CD14-positive monocyte (primary cell): ENCODE results near the gene DHPS. TPM values are rescaled to one million over a fixed set of nuclear protein-coding genes. Genes with fewer than 3 reads are reported as not detected.

Experiments
- DNase-seq, 3 donors: peaks; one replicate each; pipeline ENCODE4 v3.0.0-alpha.2; 2011 to 2022
- H2AFZ ChIP-seq: 2 replicates; pipeline ENCODE4 v1.6.0; 2012; ENCODE audit warnings: mild to moderate bottlenecking, low read depth, low read length, inconsistent platforms; ENCODE audit not compliant: insufficient read depth, poor library complexity, severe bottlenecking
- H3K27ac ChIP-seq, 2 donors: 1 replicate in 1 of 2; 2 replicates in 1 of 2; pipeline ENCODE4 v1.5.1; 2012 to 2013; ENCODE audit warnings: low read length in 2 of 2, control low read depth in 1 of 2, inconsistent platforms in 1 of 2, low read depth in 1 of 2, mild to moderate bottlenecking in 1 of 2
- H3K27me3 ChIP-seq, 2 donors: one replicate each; pipeline versions ENCODE4 v1.6.0 to v1.6.1; 2011 to 2013; ENCODE audit warnings: low read length in 2 of 2; ENCODE audit not compliant: control insufficient read depth in 2 of 2, insufficient read depth in 2 of 2
- H3K36me3 ChIP-seq, 2 donors: replicated peaks in 1 of 2; 1 replicate in 1 of 2; 2 replicates in 1 of 2; pipeline versions ENCODE4 v1.5.1 to v1.6.1; 2012 to 2013; ENCODE audit warnings: low read length in 2 of 2, control low read depth in 1 of 2, inconsistent platforms in 1 of 2, mild to moderate bottlenecking in 1 of 2; ENCODE audit not compliant: insufficient read depth in 2 of 2, control insufficient read depth in 1 of 2
- H3K4me1 ChIP-seq, 2 donors: 1 replicate in 1 of 2; 2 replicates in 1 of 2; pipeline versions ENCODE4 v1.5.1 to v1.6.1; 2012 to 2013; ENCODE audit warnings: low read length in 2 of 2, control low read depth in 1 of 2, inconsistent platforms in 1 of 2, mild to moderate bottlenecking in 1 of 2, moderate library complexity in 1 of 2; ENCODE audit not compliant: insufficient read depth in 2 of 2, control insufficient read depth in 1 of 2
- H3K4me2 ChIP-seq: replicated peaks from 2 replicates; pipeline ENCODE3; 2012; ENCODE audit warnings: low read length, moderate library complexity, mild to moderate bottlenecking; ENCODE audit not compliant: poor library complexity, severe bottlenecking; ENCODE audit errors: extremely low read depth
- H3K4me3 ChIP-seq, 3 experiments: fragments of 200-600 bp in 1 of 3; sonication (generic) in 1 of 3; replicated peaks in 1 of 3; 1 replicate in 2 of 3; 2 replicates in 1 of 3; pipeline ENCODE4 v1.5.1; 2011 to 2013; ENCODE audit warnings: low read length in 3 of 3, mild to moderate bottlenecking in 3 of 3, control low read depth in 2 of 3, low read depth in 2 of 3, inconsistent platforms in 1 of 3, moderate library complexity in 1 of 3
- H3K79me2 ChIP-seq: 2 replicates; pipeline ENCODE4 v1.6.0; 2012; ENCODE audit warnings: mild to moderate bottlenecking, control low read depth, inconsistent platforms, low read length, moderate library complexity; ENCODE audit not compliant: insufficient read depth
- H3K9ac ChIP-seq: 2 replicates; pipeline ENCODE4 v1.6.0; 2017; ENCODE audit warnings: low read length, mild to moderate bottlenecking; ENCODE audit not compliant: insufficient read depth, poor library complexity, severe bottlenecking
- H3K9me3 ChIP-seq, 2 donors: replicated peaks in 1 of 2; 1 replicate in 1 of 2; 2 replicates in 1 of 2; pipeline versions ENCODE4 v1.5.1 to v1.6.1; 2012 to 2013; ENCODE audit warnings: low read length in 2 of 2, control low read depth in 1 of 2; ENCODE audit not compliant: control insufficient read depth in 1 of 2, insufficient read depth in 1 of 2
- H4K20me1 ChIP-seq: 2 replicates; pipeline ENCODE4 v1.6.0; 2012; ENCODE audit warnings: mild to moderate bottlenecking, low read length, control low read depth, moderate library complexity; ENCODE audit not compliant: insufficient read depth
- H3K27ac Mint-ChIP-seq, 7 donors: one replicate each; pipeline ENCODE4 v1.8.0; 2020; ENCODE audit warnings: mild to moderate bottlenecking in 7 of 7, mixed read lengths in 7 of 7, moderate library complexity in 6 of 7, inconsistent platforms in 2 of 7
- H3K27me3 Mint-ChIP-seq, 3 donors: one replicate each; pipeline ENCODE4 v1.8.0; 2021 to 2022; ENCODE audit warnings: low read depth in 3 of 3, mild to moderate bottlenecking in 3 of 3, mixed read lengths in 3 of 3, moderate library complexity in 3 of 3, inconsistent platforms in 1 of 3
- H3K36me3 Mint-ChIP-seq, 2 donors: one replicate each; pipeline ENCODE4 v1.8.0; 2020; ENCODE audit warnings: mixed read lengths in 2 of 2, inconsistent platforms in 1 of 2, mild to moderate bottlenecking in 1 of 2
- H3K4me1 Mint-ChIP-seq: one replicate; pipeline ENCODE4 v1.8.0; 2020; ENCODE audit warnings: mild to moderate bottlenecking, mixed read lengths
- H3K4me3 Mint-ChIP-seq, 2 donors: one replicate each; pipeline ENCODE4 v1.8.0; 2020; ENCODE audit warnings: mild to moderate bottlenecking in 2 of 2, mixed read lengths in 2 of 2, moderate library complexity in 1 of 2
- H3K9me3 Mint-ChIP-seq, 7 donors: one replicate each; pipeline ENCODE4 v1.8.0; 2020 to 2022; ENCODE audit warnings: mixed read lengths in 7 of 7, mild to moderate bottlenecking in 6 of 7, moderate library complexity in 6 of 7, inconsistent platforms in 2 of 7
- WGBS: methylation state at CpG from one replicate; pipeline ENCODE4 v1.1.5; 2013; ENCODE audit warnings: missing lambda C conversion rate; ENCODE audit not compliant: insufficient coverage; 5-methylcytosine and 5-hydroxymethylcytosine counted together
- intact Hi-C, 2 donors: fragments of 100-400 bp; cut with micrococcal nuclease; formaldehyde crosslinking; loops; one replicate each; pipeline versions ENCODE4 v1.15.0 to v1.15.1; 2023
- polyA plus RNA-seq, 3 donors: library from polyadenylated mRNA; depleted of rRNA in 1 of 3; unstranded in 2 of 3; stranded (reverse) in 1 of 3; fragments of 300-500 nt in 2 of 3; fragments of >200 nt in 1 of 3; fragmentation: Illumina TruSeq in 2 of 3; gene quantifications; 1 replicate in 2 of 3; 2 replicates in 1 of 3; pipeline ENCODE4 v1.2.3, GENCODE V29; 2012 to 2021
- TF ChIP-seq, protein P1 (sequence below): fragments of 200-600 bp; IDR thresholded peaks from one replicate; pipeline ENCODE4 v1.8.0; 2022; ENCODE audit warnings: antibody characterized with exemption, mild to moderate bottlenecking

The DHPS gene
- polyA plus RNA-seq, 3 donors: 51.0 to 130 (median 53.4) TPM

GRCh38 chr19:12730064-12730463 lies 48.4 kb upstream of the DHPS start:
- H3K4me1 ChIP-seq: peaks cover 28 to 44% of the 10 kb centered on the region in 2 donors
- Mint-ChIP-seq H3K4me1 (peaks cover 35% of the 10 kb centered on the region), H3K9me3 (peaks cover 0 to 2% (median 0%) of the 10 kb centered on the region in 7 donors), H3K27ac (peak overlapping the region in 4 of 7 donors; percentile 33 to 63 (median 56)), H3K4me3 (peak overlapping the region in 1 of 2 donors; percentile 31), H3K36me3 (peaks cover 27 to 52% of the 10 kb centered on the region in 2 donors), H3K27me3 (peaks cover 0 to 2% (median 1%) of the 10 kb centered on the region in 3 donors)
- DNase-seq: no peak
- H3K4me2 ChIP-seq: no peak overlapping the region
- 63% methylated on average over 1 of the region's 3 CpGs for WGBS
- intact Hi-C loops: no loop called here
- H3K27ac ChIP-seq: peak overlapping the region in 1 of 2 donors; percentile 48
- peaks cover 54% of the 10 kb centered on the region for H4K20me1 ChIP-seq
- H3K79me2 ChIP-seq: peaks cover 50% of the 10 kb centered on the region
- no peaks in the 10 kb centered on the region for H3K9me3 ChIP-seq
- H3K9ac ChIP-seq: no peak overlapping the region
- H3K4me3 ChIP-seq: no peak overlapping the region
- H2AFZ ChIP-seq: no peak overlapping the region
- peaks cover 32 to 42% of the 10 kb centered on the region in 2 donors for H3K36me3 ChIP-seq
- TF ChIP-seq, protein P1, sequence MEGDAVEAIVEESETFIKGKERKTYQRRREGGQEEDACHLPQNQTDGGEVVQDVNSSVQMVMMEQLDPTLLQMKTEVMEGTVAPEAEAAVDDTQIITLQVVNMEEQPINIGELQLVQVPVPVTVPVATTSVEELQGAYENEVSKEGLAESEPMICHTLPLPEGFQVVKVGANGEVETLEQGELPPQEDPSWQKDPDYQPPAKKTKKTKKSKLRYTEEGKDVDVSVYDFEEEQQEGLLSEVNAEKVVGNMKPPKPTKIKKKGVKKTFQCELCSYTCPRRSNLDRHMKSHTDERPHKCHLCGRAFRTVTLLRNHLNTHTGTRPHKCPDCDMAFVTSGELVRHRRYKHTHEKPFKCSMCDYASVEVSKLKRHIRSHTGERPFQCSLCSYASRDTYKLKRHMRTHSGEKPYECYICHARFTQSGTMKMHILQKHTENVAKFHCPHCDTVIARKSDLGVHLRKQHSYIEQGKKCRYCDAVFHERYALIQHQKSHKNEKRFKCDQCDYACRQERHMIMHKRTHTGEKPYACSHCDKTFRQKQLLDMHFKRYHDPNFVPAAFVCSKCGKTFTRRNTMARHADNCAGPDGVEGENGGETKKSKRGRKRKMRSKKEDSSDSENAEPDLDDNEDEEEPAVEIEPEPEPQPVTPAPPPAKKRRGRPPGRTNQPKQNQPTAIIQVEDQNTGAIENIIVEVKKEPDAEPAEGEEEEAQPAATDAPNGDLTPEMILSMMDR: no peak
- H3K27me3 ChIP-seq: no peaks in the 10 kb centered on the region

DNA sequence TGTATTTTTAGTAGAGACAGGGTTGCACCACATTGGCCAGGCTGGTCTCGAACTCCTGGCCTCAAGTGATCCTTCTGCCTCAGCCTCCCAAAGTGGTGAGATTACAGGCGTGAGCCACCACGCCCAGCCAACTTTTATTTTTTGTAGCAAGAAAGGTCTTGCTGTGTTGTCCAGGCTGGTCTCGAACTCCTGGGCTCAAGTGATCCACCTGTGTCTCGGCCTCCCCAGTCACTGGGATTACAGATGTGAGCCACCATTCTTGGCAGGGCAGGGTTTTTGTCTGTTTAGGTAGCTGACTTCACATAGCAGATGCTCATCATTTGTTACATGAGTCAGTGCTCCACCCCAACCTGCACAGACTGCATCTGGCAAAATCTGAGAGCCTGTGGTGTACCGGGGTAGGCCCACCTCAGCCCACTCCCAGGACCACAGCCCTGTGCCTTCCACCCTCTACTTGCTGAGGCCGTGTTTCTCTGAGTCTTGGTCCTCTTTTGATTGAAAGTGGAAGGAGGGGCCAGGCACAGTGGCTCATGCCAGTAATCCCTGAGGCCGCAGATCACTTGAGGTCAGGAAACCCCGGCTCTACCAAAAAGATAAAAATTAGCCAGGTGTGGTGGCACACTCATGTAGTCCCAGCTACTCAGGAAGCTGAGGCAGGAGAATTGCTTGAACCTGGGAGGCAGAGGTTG lies 46.2 kb upstream of the DHPS start:
- peaks cover 31 to 46% of the 10 kb centered on the region in 2 donors for H3K4me1 ChIP-seq
- Mint-ChIP-seq H3K4me3 (no peak overlapping the region), H3K27ac (peak overlapping the region in 2 of 7 donors; percentile 11 to 20), H3K9me3 (peaks cover 0 to 2% (median 0%) of the 10 kb centered on the region in 7 donors), H3K27me3 (peaks cover 0 to 2% (median 1%) of the 10 kb centered on the region in 3 donors), H3K4me1 (peaks cover 42% of the 10 kb centered on the region), H3K36me3 (peaks cover 27 to 52% of the 10 kb centered on the region in 2 donors)
- H4K20me1 ChIP-seq: peaks cover 43% of the 10 kb centered on the region
- no peaks in the 10 kb centered on the region for H3K9me3 ChIP-seq
- H3K9ac ChIP-seq: no peak overlapping the region
- peaks cover 36% of the 10 kb centered on the region for H3K79me2 ChIP-seq
- H3K36me3 ChIP-seq: peaks cover 32 to 42% of the 10 kb centered on the region in 2 donors
- WGBS: 95% methylated on average over 7 of the region's 9 CpGs
- DNase-seq: no peak
- no peak overlapping the region for H3K4me3 ChIP-seq
- no peak overlapping the region for H2AFZ ChIP-seq
- TF ChIP-seq, protein P1: no peak
- intact Hi-C loops: no loop called here
- no peak overlapping the region for H3K27ac ChIP-seq
- no peak overlapping the region for H3K4me2 ChIP-seq
- H3K27me3 ChIP-seq: no peaks in the 10 kb centered on the region
